Endothelial cell of umbilical vein (primary cell): ENCODE measurements around the gene ABCB9. TPM values are rescaled to one million over a fixed set of nuclear protein-coding genes. Genes with fewer than 3 reads are reported as not detected.

ENCODE experiments used
- BruUV-seq: library from RNA; stranded (reverse); fragments of 400-500 nt; replicated peaks from 2 replicates; lab custom pipeline; 2021; lab: Mats Ljungman, UMichigan
- CTCF ChIA-PET: fragments of 300-600, 350-600 bp; sonication (Branson Sonifier 250); formaldehyde crosslinking; loops from one replicate; lab custom pipeline; 2021; ENCODE audit warnings: antibody characterized with exemption, inconsistent platforms; lab: Charles Lee
- POLR2A ChIA-PET: fragments of 300-600, 350-600 bp; sonication (Branson Sonifier 250); formaldehyde crosslinking; loops from one replicate; lab custom pipeline; 2021; ENCODE audit warnings: antibody characterized with exemption, inconsistent platforms; lab: Charles Lee
- DNase-seq: peaks from one replicate; pipeline ENCODE4 v3.0.0-alpha.2; 2011; ENCODE audit warnings: low read depth, low spot score
- FAIRE-seq: peaks from 2 replicates; lab custom pipeline; 2011; peaks lifted over from hg19 to GRCh38; lab: Jason Lieb, UNC
- H2AFZ ChIP-seq: 2 replicates; pipeline ENCODE4 v1.6.0; 2012; ENCODE audit warnings: low read depth, low read length, control low read depth, inconsistent platforms
- H3K27ac ChIP-seq: 2 replicates; pipeline ENCODE4 v1.5.1; 2011; ENCODE audit warnings: low read depth, mild to moderate bottlenecking, control low read depth, low read length, moderate library complexity; ENCODE audit not compliant: insufficient read depth
- H3K27me3 ChIP-seq, 2 experiments: 2 replicates each; pipeline versions ENCODE4 v1.6.0 to v1.6.1; 2011; ENCODE audit warnings: low read length in 2 of 2, mixed read lengths in 1 of 2; ENCODE audit not compliant: control insufficient read depth in 2 of 2, insufficient read depth in 2 of 2
- H3K36me3 ChIP-seq, 2 experiments: 2 replicates in 1 of 2; 3 replicates in 1 of 2; pipeline ENCODE4 v1.5.1; 2011; ENCODE audit warnings: low read length in 2 of 2, mild to moderate bottlenecking in 1 of 2, moderate library complexity in 1 of 2; ENCODE audit not compliant: control insufficient read depth in 2 of 2, insufficient read depth in 2 of 2; ENCODE audit errors: extremely low read depth in 1 of 2
- H3K4me1 ChIP-seq: 3 replicates; pipeline ENCODE4 v1.5.1; 2011; ENCODE audit warnings: mild to moderate bottlenecking, low read length; ENCODE audit not compliant: control insufficient read depth, insufficient read depth; ENCODE audit errors: extremely low read depth
- H3K4me2 ChIP-seq: 2 replicates; pipeline ENCODE4 v1.6.1; 2011; ENCODE audit warnings: low read length, control low read depth, mixed read lengths; ENCODE audit not compliant: insufficient read depth
- H3K4me3 ChIP-seq, 3 experiments: fragments of 200-600 bp in 1 of 3; sonication (generic), shearing (Covaris generic) in 1 of 3; replicated peaks in 1 of 3; 2 replicates each; pipeline ENCODE4 v1.5.1; 2011 to 2016; ENCODE audit warnings: control low read depth in 3 of 3, low read length in 3 of 3, mild to moderate bottlenecking in 2 of 3, inconsistent platforms in 1 of 3, low read depth in 1 of 3, moderate library complexity in 1 of 3; ENCODE audit not compliant: insufficient read depth in 1 of 3
- H3K79me2 ChIP-seq: 2 replicates; pipeline ENCODE4 v1.6.0; 2012; ENCODE audit warnings: low read length, inconsistent platforms; ENCODE audit not compliant: control insufficient read depth, insufficient read depth
- H3K9ac ChIP-seq: replicated peaks from 2 replicates; pipeline ENCODE3; 2011; ENCODE audit warnings: low read length, control low read depth; ENCODE audit not compliant: insufficient read depth; ENCODE audit errors: extremely low read depth
- H3K9me1 ChIP-seq: replicated peaks from 3 replicates; pipeline ENCODE4 v1.6.0; 2011; ENCODE audit warnings: mild to moderate bottlenecking, low read length; ENCODE audit not compliant: control insufficient read depth, insufficient read depth; ENCODE audit errors: extremely low read depth
- H3K9me3 ChIP-seq: replicated peaks from 2 replicates; pipeline ENCODE4 v1.5.1; 2012; ENCODE audit warnings: low read length, inconsistent platforms; ENCODE audit not compliant: control insufficient read depth, insufficient read depth
- H4K20me1 ChIP-seq: replicated peaks from 2 replicates; pipeline ENCODE3; 2011; ENCODE audit warnings: mild to moderate bottlenecking, low read length; ENCODE audit not compliant: control insufficient read depth, insufficient read depth; ENCODE audit errors: extremely low read depth
- EZH2 ChIP-seq: IDR thresholded peaks from 2 replicates; pipeline ENCODE4 v1.6.1; 2012; ENCODE audit warnings: borderline replicate concordance, low read depth, mild to moderate bottlenecking, moderate library complexity, low read length, inconsistent platforms; ENCODE audit not compliant: severe bottlenecking
- FOS ChIP-seq: IDR thresholded peaks from 2 replicates; pipeline ENCODE4 v1.6.1; 2011; ENCODE audit warnings: mild to moderate bottlenecking, low read length, moderate library complexity, borderline replicate concordance; ENCODE audit not compliant: insufficient read depth
- GATA2 ChIP-seq: IDR thresholded peaks from 2 replicates; pipeline ENCODE4 v1.7.0; 2011; ENCODE audit warnings: low read depth, mild to moderate bottlenecking, moderate library complexity, mixed read lengths, low read length; ENCODE audit not compliant: insufficient read length, insufficient read depth
- JUN ChIP-seq: IDR thresholded peaks from 2 replicates; pipeline ENCODE4 v1.6.1; 2011; ENCODE audit warnings: borderline replicate concordance, low read depth; ENCODE audit not compliant: insufficient read length, insufficient read depth
- MYC ChIP-seq: IDR thresholded peaks from one replicate; pipeline ENCODE4 v1.6.1; 2011; ENCODE audit warnings: mild to moderate bottlenecking, low read depth, low read length
- POLR2A ChIP-seq: IDR thresholded peaks from 2 replicates; pipeline ENCODE4 v1.6.1; 2012; ENCODE audit warnings: low read depth, mild to moderate bottlenecking, control low read depth, low read length
- POLR2AphosphoS5 ChIP-seq: IDR thresholded peaks from 2 replicates; pipeline ENCODE4 v1.6.1; 2012; ENCODE audit warnings: low read depth, mild to moderate bottlenecking, control low read depth, low read length, moderate library complexity; ENCODE audit not compliant: insufficient read depth
- dilution Hi-C: fragments of 300-500 bp; cut with MboI; formaldehyde crosslinking; loops from one replicate; pipeline ENCODE4 v1.15.0; 2019; ENCODE audit warnings: low sequenced_read_pairs; ENCODE audit not compliant: extremely low pct_ligation_motif_present
- intact Hi-C: fragments of 100-400 bp; cut with micrococcal nuclease; formaldehyde crosslinking; loops from one replicate; pipeline ENCODE4 v1.10.0; 2022
- polyA plus RNA-seq, 4 experiments: library from polyadenylated mRNA; depleted of rRNA in 3 of 4; stranded (reverse) in 3 of 4; unstranded in 1 of 4; fragments of >200 nt; gene quantifications; 2 replicates each; pipeline versions ENCODE4 v1.2.1 to v1.2.3, GENCODE V29; 2011 to 2012; ENCODE audit warnings: missing spikeins in 1 of 4
- total RNA-seq: library from RNA; stranded (reverse); gene quantifications from 2 replicates; pipeline ENCODE4 v1.2.3, GENCODE V29; 2021
- TF ChIP-seq, protein P1 (sequence below), 2 donors: IDR thresholded peaks; 1 replicate in 1 of 2; 2 replicates in 1 of 2; pipeline ENCODE4 v1.5.1; 2011; ENCODE audit warnings: low read length in 2 of 2, mild to moderate bottlenecking in 2 of 2, moderate library complexity in 2 of 2, control low read depth in 1 of 2, inconsistent platforms in 1 of 2, low read depth in 1 of 2; ENCODE audit not compliant: insufficient read depth in 1 of 2; ENCODE audit errors: extremely low read depth in 1 of 2
- TF ChIP-seq, protein P2 (sequence below): IDR thresholded peaks from 2 replicates; pipeline ENCODE4 v1.6.1; 2011; ENCODE audit not compliant: insufficient read depth, insufficient read length

ABCB9 gene
- total and polyA plus RNA-seq, 2 donors (not counting 3 experiments of a cell fraction or from before 2014, with no cell fraction given): 11.7 to 16.9 TPM

DNA sequence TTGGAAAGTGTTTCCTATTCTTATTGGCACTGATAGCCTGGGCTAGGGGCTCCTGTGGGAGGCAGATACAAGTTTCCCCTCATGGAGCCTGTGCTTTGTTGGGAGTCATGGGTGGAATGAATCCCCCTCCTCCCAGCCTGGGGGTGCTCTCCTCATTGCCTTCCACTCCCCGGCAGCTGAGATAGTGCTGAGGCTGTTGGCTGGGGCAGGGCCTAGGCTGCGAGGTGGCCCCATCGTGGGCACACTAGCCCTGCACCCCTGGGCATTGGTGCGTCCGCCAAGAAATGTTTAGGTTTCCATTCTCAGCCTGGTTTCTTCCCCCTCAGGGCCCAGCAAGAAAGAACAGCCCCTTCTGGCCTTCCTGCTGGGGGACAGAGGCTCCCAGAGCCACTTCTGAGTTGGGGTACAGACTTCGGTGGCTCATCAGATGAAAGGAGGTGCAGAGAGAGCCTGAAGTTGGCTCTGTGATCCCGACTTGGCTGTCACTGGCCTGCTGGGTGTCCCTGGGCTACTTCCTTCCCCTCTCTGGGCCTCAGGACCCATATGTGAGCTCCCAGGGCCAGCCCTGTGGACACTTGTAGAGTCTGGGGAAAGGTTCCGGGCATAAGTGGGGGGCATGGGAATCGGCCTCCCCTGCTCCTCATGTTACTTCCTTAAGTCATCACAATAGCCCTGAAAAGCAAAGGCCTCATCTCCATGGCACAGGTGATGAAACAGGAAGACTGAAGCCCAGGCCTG, 11.6 kb upstream of the ABCB9 start:
- no peaks in the 10 kb centered on the region for H3K27me3 ChIP-seq
- intact Hi-C loops (no loop called here), dilution Hi-C loops (no loop called here)
- FAIRE-seq (no peak), DNase-seq (no peak)
- H3K4me2 ChIP-seq: no peak overlapping the region
- H3K36me3 ChIP-seq: peaks cover 0 to 5% of the 10 kb centered on the region in 2 experiments
- H3K79me2 ChIP-seq: peaks cover 22% of the 10 kb centered on the region
- H3K9me1 ChIP-seq: no peaks in the 10 kb centered on the region
- BruUV-seq: no TSS peak
- H4K20me1 ChIP-seq: no peaks in the 10 kb centered on the region
- H2AFZ ChIP-seq: no peak overlapping the region
- TF ChIP-seq EZH2: no peak
- TF ChIP-seq MYC: no peak
- TF ChIP-seq GATA2: no peak
- no peak for TF ChIP-seq JUN
- no peak for TF ChIP-seq POLR2A
- no peak for TF ChIP-seq POLR2AphosphoS5
- TF ChIP-seq, protein P1, sequence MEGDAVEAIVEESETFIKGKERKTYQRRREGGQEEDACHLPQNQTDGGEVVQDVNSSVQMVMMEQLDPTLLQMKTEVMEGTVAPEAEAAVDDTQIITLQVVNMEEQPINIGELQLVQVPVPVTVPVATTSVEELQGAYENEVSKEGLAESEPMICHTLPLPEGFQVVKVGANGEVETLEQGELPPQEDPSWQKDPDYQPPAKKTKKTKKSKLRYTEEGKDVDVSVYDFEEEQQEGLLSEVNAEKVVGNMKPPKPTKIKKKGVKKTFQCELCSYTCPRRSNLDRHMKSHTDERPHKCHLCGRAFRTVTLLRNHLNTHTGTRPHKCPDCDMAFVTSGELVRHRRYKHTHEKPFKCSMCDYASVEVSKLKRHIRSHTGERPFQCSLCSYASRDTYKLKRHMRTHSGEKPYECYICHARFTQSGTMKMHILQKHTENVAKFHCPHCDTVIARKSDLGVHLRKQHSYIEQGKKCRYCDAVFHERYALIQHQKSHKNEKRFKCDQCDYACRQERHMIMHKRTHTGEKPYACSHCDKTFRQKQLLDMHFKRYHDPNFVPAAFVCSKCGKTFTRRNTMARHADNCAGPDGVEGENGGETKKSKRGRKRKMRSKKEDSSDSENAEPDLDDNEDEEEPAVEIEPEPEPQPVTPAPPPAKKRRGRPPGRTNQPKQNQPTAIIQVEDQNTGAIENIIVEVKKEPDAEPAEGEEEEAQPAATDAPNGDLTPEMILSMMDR (IDR thresholded peaks at IDR 0.05; ENCODE audit: extremely low read depth in 1 of 2, insufficient read depth in 1 of 2, low read depth in 1 of 2, low read length in 2 of 2): no peak
- TF ChIP-seq, protein P2, sequence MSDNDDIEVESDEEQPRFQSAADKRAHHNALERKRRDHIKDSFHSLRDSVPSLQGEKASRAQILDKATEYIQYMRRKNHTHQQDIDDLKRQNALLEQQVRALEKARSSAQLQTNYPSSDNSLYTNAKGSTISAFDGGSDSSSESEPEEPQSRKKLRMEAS: no peak
- TF ChIP-seq FOS: no peak
- H3K4me3 ChIP-seq: no peak overlapping the region
- ChIA-PET POLR2A (interaction anchor here (1.3 kb wide), 1 partner anchor 255 kb away, joined by 3 read pairs; the partner anchor contains the start of gene MTRFR), CTCF (no interaction called here)
- H3K4me1 ChIP-seq: peaks cover 30% of the 10 kb centered on the region
- no peaks in the 10 kb centered on the region for H3K9me3 ChIP-seq
- no peak overlapping the region for H3K9ac ChIP-seq
- H3K27ac ChIP-seq: no peak overlapping the region
